ENCODE data around the gene ABTB1. TPM values are rescaled to one million over a fixed set of nuclear protein-coding genes. Genes with fewer than 3 reads are reported as not detected.

ABTB1 gene
- total and polyA plus RNA-seq, 4 donors = 9.7 to 14.1 (median 10.9) TPM

GRCh38 chr3:127662001-127662469, 10.7 kb upstream of the ABTB1 start:
- H3K4me1 ChIP-seq (ENCODE audit: control insufficient read depth in 4 of 4, insufficient read depth in 4 of 4, low read length in 3 of 4) = no peaks in the 10 kb centered on the region
- no peak overlapping the region for H3K27ac ChIP-seq (ENCODE audit: low read depth in 1 of 2, low read length in 2 of 2)
- no peaks in the 10 kb centered on the region for H3K9me3 ChIP-seq (ENCODE audit: control insufficient read depth in 4 of 4, low read length in 3 of 4)
- no peaks in the 10 kb centered on the region for H3K27me3 ChIP-seq (ENCODE audit: control insufficient read depth in 4 of 4, insufficient read depth in 4 of 4, low read length in 3 of 4)
- H3K36me3 ChIP-seq (ENCODE audit: control insufficient read depth in 4 of 4, insufficient read depth in 3 of 4, low read depth in 1 of 4, low read length in 3 of 4) = no peaks in the 10 kb centered on the region
- no peak overlapping the region for H3K9ac ChIP-seq (ENCODE audit: low read depth in 1 of 2, low read length in 2 of 2)
- DNase-seq (ENCODE audit: low spot score) = no peak
- H3K4me3 ChIP-seq (ENCODE audit: low read depth in 1 of 3, low read length in 3 of 3) = no peak overlapping the region
- TF ChIP-seq EGR1 (IDR thresholded peaks at IDR 0.05; ENCODE audit: low read depth in 2 of 2) (no peak), HNF4G (IDR thresholded peaks at IDR 0.05) (no peak), SP1 (IDR thresholded peaks at IDR 0.05) (no peak), NR2F2 (IDR thresholded peaks at IDR 0.05) (no peak), GABPA (IDR thresholded peaks at IDR 0.05 in 1 of 2, conservative IDR thresholded peaks at IDR 0.05 in 1 of 2) (no peak), RXRA (IDR thresholded peaks at IDR 0.05) (no peak), ZBTB33 (IDR thresholded peaks at IDR 0.05) (no peak), CTCF (IDR thresholded peaks at IDR 0.05; ENCODE audit: low read depth, low read length, missing input control) (no peak), YY1 (IDR thresholded peaks at IDR 0.05) (no peak), TAF1 (conservative IDR thresholded peaks at IDR 0.05) (no peak), MAX (IDR thresholded peaks at IDR 0.05) (no peak)
- TF ChIP-seq, protein P1, sequence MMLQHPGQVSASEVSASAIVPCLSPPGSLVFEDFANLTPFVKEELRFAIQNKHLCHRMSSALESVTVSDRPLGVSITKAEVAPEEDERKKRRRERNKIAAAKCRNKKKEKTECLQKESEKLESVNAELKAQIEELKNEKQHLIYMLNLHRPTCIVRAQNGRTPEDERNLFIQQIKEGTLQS (IDR thresholded peaks at IDR 0.05) = no peak
- TF ChIP-seq, protein P2, sequence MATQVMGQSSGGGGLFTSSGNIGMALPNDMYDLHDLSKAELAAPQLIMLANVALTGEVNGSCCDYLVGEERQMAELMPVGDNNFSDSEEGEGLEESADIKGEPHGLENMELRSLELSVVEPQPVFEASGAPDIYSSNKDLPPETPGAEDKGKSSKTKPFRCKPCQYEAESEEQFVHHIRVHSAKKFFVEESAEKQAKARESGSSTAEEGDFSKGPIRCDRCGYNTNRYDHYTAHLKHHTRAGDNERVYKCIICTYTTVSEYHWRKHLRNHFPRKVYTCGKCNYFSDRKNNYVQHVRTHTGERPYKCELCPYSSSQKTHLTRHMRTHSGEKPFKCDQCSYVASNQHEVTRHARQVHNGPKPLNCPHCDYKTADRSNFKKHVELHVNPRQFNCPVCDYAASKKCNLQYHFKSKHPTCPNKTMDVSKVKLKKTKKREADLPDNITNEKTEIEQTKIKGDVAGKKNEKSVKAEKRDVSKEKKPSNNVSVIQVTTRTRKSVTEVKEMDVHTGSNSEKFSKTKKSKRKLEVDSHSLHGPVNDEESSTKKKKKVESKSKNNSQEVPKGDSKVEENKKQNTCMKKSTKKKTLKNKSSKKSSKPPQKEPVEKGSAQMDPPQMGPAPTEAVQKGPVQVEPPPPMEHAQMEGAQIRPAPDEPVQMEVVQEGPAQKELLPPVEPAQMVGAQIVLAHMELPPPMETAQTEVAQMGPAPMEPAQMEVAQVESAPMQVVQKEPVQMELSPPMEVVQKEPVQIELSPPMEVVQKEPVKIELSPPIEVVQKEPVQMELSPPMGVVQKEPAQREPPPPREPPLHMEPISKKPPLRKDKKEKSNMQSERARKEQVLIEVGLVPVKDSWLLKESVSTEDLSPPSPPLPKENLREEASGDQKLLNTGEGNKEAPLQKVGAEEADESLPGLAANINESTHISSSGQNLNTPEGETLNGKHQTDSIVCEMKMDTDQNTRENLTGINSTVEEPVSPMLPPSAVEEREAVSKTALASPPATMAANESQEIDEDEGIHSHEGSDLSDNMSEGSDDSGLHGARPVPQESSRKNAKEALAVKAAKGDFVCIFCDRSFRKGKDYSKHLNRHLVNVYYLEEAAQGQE (IDR thresholded peaks at IDR 0.05) = no peak
- 92% methylated on average over 11 of the region's 11 CpGs for WGBS

DNA sequence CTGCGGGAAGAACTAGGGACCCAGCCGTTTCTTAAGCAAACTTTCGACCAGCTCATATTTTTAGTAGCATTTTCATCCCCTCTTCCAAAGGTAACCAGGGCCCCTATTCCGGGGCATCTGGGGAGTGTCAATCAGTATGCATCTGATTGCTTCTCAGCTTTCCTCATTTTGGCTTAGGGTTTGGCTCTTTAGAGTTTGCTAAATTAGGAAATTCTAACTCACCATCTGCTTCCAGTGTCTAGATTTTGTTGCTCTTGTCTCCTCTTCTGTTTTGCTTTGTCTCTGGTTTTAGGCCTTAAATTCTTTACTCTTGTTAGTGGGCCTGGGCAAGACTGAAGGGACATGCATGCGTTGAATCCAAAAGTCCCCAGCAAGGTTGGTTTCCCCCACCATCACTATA, 9.6 kb upstream of the ABTB1 start:
- DNase-seq (ENCODE audit: low spot score) = no peak
- 92% methylated on average over 5 of the region's 5 CpGs for WGBS
- no peak overlapping the region for H3K27ac ChIP-seq (ENCODE audit: low read depth in 1 of 2, low read length in 2 of 2)
- no peak overlapping the region for H3K9ac ChIP-seq (ENCODE audit: low read depth in 1 of 2, low read length in 2 of 2)
- no peaks in the 10 kb centered on the region for H3K36me3 ChIP-seq (ENCODE audit: control insufficient read depth in 4 of 4, insufficient read depth in 3 of 4, low read depth in 1 of 4, low read length in 3 of 4)
- H3K9me3 ChIP-seq (ENCODE audit: control insufficient read depth in 4 of 4, low read length in 3 of 4) = no peaks in the 10 kb centered on the region
- no peaks in the 10 kb centered on the region for H3K27me3 ChIP-seq (ENCODE audit: control insufficient read depth in 4 of 4, insufficient read depth in 4 of 4, low read length in 3 of 4)
- H3K4me3 ChIP-seq (ENCODE audit: low read depth in 1 of 3, low read length in 3 of 3) = no peak overlapping the region
- no peaks in the 10 kb centered on the region for H3K4me1 ChIP-seq (ENCODE audit: control insufficient read depth in 4 of 4, insufficient read depth in 4 of 4, low read length in 3 of 4)
- TF ChIP-seq RXRA (IDR thresholded peaks at IDR 0.05) (no peak), HNF4A (conservative IDR thresholded peaks at IDR 0.05) (no peak), MAX (IDR thresholded peaks at IDR 0.05) (no peak), ZBTB33 (IDR thresholded peaks at IDR 0.05) (no peak), RAD21 (IDR thresholded peaks at IDR 0.05) (no peak), GABPA (IDR thresholded peaks at IDR 0.05 in 1 of 2, conservative IDR thresholded peaks at IDR 0.05 in 1 of 2) (no peak)

Data from liver (tissue), 9 donors.